Measurements from ENCODE around the gene LRWD1. TPM values are rescaled to one million over a fixed set of nuclear protein-coding genes. Genes with fewer than 3 reads are reported as not detected.

Gene LRWD1
- total and polyA plus RNA-seq, 2 of the 13 experiments (the other 11 are each of a cell fraction or from before 2014, with no cell fraction given) = 8.5 to 16.3 TPM

DNA sequence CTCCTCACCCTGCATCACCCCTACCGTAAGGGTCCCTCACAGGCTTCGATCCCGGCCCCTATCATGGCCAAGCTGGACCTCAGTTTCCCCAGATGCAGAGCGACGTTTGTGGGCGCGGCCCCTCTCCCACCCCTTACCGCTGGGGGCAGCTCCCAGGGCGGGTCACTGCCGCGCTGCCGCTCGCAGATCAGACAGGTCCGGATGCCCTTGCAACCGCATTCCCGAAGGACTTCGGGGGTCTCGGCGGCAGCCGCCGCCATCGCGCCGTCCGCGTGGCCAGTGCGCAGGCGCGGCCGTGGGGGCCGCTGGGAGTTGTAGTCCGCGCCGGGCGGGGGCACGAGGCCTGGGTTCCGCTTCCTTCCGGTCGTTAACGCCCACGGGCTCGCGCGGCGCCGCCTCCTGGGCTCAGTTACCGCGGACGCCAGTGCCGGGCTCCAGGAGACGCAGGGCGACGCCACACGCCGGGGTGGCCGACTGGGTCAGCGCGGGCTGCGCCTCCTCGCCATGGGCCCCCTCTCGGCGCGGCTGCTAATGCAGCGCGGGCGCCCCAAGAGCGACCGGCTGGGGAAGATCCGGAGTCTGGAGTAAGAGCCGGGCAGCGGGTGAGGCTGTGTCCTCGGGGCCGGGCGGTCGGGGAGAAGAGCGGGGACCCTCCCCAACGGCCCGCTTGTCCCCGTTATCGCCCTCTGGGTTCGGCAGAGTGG lies at the start of gene LRWD1, which contains the start of gene ALKBH4 (continued):
- TF ChIP-seq, protein P1, sequence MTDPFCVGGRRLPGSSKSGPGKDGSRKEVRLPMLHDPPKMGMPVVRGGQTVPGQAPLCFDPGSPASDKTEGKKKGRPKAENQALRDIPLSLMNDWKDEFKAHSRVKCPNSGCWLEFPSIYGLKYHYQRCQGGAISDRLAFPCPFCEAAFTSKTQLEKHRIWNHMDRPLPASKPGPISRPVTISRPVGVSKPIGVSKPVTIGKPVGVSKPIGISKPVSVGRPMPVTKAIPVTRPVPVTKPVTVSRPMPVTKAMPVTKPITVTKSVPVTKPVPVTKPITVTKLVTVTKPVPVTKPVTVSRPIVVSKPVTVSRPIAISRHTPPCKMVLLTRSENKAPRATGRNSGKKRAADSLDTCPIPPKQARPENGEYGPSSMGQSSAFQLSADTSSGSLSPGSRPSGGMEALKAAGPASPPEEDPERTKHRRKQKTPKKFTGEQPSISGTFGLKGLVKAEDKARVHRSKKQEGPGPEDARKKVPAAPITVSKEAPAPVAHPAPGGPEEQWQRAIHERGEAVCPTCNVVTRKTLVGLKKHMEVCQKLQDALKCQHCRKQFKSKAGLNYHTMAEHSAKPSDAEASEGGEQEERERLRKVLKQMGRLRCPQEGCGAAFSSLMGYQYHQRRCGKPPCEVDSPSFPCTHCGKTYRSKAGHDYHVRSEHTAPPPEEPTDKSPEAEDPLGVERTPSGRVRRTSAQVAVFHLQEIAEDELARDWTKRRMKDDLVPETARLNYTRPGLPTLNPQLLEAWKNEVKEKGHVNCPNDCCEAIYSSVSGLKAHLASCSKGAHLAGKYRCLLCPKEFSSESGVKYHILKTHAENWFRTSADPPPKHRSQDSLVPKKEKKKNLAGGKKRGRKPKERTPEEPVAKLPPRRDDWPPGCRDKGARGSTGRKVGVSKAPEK (CRISPR knock-in tag; IDR thresholded peaks at IDR 0.05; ENCODE audit: borderline replicate concordance) = no peak
- 0 out of 2 replicates have a peak, but pooled peaks have one; percentile 60 for TF ChIP-seq ZNF34 (CRISPR knock-in tag; IDR thresholded peaks at IDR 0.05; ENCODE audit: borderline replicate concordance)
- peak; percentile 79; the same call in 1 of the 2 replicates for TF ChIP-seq ZNF891 (CRISPR knock-in tag; IDR thresholded peaks at IDR 0.05)
- no peak for TF ChIP-seq ADNP (CRISPR knock-in tag; IDR thresholded peaks at IDR 0.05)
- no peak for TF ChIP-seq FOSL1 (CRISPR knock-in tag; IDR thresholded peaks at IDR 0.05; ENCODE audit: borderline replicate concordance)
- 0 out of 2 replicates have a peak, but pooled peaks have one; percentile 24 for TF ChIP-seq ZNF564 (CRISPR knock-in tag; IDR thresholded peaks at IDR 0.05)
- TF ChIP-seq, protein P2, sequence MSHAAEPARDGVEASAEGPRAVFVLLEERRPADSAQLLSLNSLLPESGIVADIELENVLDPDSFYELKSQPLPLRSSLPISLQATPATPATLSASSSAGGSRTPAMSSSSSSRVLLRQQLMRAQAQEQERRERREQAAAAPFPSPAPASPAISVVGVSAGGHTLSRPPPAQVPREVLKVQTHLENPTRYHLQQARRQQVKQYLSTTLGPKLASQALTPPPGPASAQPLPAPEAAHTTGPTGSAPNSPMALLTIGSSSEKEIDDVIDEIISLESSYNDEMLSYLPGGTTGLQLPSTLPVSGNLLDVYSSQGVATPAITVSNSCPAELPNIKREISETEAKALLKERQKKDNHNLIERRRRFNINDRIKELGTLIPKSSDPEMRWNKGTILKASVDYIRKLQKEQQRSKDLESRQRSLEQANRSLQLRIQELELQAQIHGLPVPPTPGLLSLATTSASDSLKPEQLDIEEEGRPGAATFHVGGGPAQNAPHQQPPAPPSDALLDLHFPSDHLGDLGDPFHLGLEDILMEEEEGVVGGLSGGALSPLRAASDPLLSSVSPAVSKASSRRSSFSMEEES (CRISPR knock-in tag; IDR thresholded peaks at IDR 0.05) = peak; percentile 27; the same call in 1 of the 2 replicates
- peak; percentile 21; the same call in 1 of the 2 replicates for TF ChIP-seq ZNF768 (CRISPR knock-in tag; IDR thresholded peaks at IDR 0.05)
- TF ChIP-seq, protein P3, sequence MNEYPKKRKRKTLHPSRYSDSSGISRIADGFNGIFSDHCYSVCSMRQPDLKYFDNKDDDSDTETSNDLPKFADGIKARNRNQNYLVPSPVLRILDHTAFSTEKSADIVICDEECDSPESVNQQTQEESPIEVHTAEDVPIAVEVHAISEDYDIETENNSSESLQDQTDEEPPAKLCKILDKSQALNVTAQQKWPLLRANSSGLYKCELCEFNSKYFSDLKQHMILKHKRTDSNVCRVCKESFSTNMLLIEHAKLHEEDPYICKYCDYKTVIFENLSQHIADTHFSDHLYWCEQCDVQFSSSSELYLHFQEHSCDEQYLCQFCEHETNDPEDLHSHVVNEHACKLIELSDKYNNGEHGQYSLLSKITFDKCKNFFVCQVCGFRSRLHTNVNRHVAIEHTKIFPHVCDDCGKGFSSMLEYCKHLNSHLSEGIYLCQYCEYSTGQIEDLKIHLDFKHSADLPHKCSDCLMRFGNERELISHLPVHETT (CRISPR knock-in tag; conservative IDR thresholded peaks at IDR 0.05) = 0 out of 2 replicates have a peak, but pooled peaks have one; percentile 61
- peak; percentile 43; the same call in 1 of the 2 replicates for TF ChIP-seq ZNF230 (CRISPR knock-in tag; IDR thresholded peaks at IDR 0.05)
- peak; percentile 46 for TF ChIP-seq FOXA3 (CRISPR knock-in tag; IDR thresholded peaks at IDR 0.05)
- peak; percentile 82; the same call in 1 of the 2 replicates for TF ChIP-seq AKAP8 (CRISPR knock-in tag; IDR thresholded peaks at IDR 0.05)
- TF ChIP-seq, protein P4, sequence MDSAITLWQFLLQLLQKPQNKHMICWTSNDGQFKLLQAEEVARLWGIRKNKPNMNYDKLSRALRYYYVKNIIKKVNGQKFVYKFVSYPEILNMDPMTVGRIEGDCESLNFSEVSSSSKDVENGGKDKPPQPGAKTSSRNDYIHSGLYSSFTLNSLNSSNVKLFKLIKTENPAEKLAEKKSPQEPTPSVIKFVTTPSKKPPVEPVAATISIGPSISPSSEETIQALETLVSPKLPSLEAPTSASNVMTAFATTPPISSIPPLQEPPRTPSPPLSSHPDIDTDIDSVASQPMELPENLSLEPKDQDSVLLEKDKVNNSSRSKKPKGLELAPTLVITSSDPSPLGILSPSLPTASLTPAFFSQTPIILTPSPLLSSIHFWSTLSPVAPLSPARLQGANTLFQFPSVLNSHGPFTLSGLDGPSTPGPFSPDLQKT (CRISPR knock-in tag; IDR thresholded peaks at IDR 0.05; ENCODE audit: borderline replicate concordance) = 0 out of 2 replicates have a peak, but pooled peaks have one; percentile 8
- TF ChIP-seq ERF (CRISPR knock-in tag; IDR thresholded peaks at IDR 0.05) = peak; percentile 90
- TF ChIP-seq PLRG1 (conservative IDR thresholded peaks at IDR 0.05) = no peak
- TF ChIP-seq HCFC1 (IDR thresholded peaks at IDR 0.05; ENCODE audit: low read depth, low read length) = peak; percentile 92
- TF ChIP-seq SMARCC2 (IDR thresholded peaks at IDR 0.05) = no peak
- TF ChIP-seq NR2C2 (CRISPR knock-in tag; IDR thresholded peaks at IDR 0.05; ENCODE audit: borderline replicate concordance) = peak; percentile 89
- peak; percentile 53 for TF ChIP-seq AGO2 (optimal IDR thresholded peaks at IDR 0.05; ENCODE audit: low read depth, low read length)
- peak; percentile 94; the same call in 1 of the 2 replicates for TF ChIP-seq EEA1 (CRISPR knock-in tag; IDR thresholded peaks at IDR 0.05; ENCODE audit: borderline replicate concordance)
